ENCODE data around the gene NRXN2.

DNA sequence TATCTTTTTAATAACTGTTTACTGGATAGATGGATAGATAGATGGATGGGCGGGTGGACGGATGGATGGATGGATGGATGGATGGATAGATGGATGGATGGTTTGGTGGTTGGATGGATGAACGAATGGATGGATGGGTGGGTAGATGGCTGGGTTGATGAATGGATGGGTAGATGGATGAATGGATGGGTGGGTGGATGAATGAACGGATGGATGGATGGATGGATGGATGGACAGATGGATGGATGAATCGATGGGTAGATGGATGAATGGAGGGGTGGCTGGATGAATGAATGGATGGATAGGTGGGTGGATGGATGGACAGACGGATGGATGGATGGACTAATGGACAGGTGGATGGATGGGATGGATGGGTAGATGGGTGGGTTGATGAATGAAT lies 145.8 kb downstream of the NRXN2 start:
- TF ChIP-seq CTCF (IDR thresholded peaks at IDR 0.05) (no peak), RFX5 (IDR thresholded peaks at IDR 0.05; ENCODE audit: low read length) (no peak), GABPA (IDR thresholded peaks at IDR 0.05; ENCODE audit: low read depth) (no peak)
